HL-60 (cell line): Measurements from ENCODE around the gene AKT1S1.

Experiments
- DNase-seq, 2 experiments: peaks; one replicate each; pipeline ENCODE4 v3.0.0-alpha.2; 2010 to 2020; ENCODE audit warnings: low read depth in 1 of 2, low spot score in 1 of 2
- H3K27ac ChIP-seq: fragments of 250-450 bp; sonication (Bioruptor Pico); replicated peaks from 2 replicates; pipeline ENCODE4 v1.5.1; 2020; ENCODE audit warnings: mild to moderate bottlenecking, moderate library complexity
- H3K27me3 ChIP-seq: fragments of 250-450 bp; sonication (Bioruptor Pico); 2 replicates; pipeline ENCODE4 v1.5.1; 2021; ENCODE audit warnings: mild to moderate bottlenecking, moderate library complexity; ENCODE audit not compliant: insufficient read depth, poor library complexity, severe bottlenecking
- H3K4me3 ChIP-seq: replicated peaks from 2 replicates; pipeline ENCODE4 v1.5.1; 2011; ENCODE audit warnings: mild to moderate bottlenecking, control low read depth, low read length; ENCODE audit not compliant: insufficient read depth
- GABPA ChIP-seq: IDR thresholded peaks from 2 replicates; pipeline ENCODE4 v1.6.1; 2012; ENCODE audit warnings: low read depth
- POLR2AphosphoS5 ChIP-seq: IDR thresholded peaks from 2 replicates; pipeline ENCODE4 v1.6.1; 2012; ENCODE audit warnings: low read depth
- SPI1 ChIP-seq: IDR thresholded peaks from 2 replicates; pipeline ENCODE4 v1.6.1; 2012; ENCODE audit warnings: low read depth, mild to moderate bottlenecking, borderline replicate concordance
- TF ChIP-seq, protein P1 (sequence below): IDR thresholded peaks from one replicate; pipeline ENCODE4 v1.5.1; 2011; ENCODE audit warnings: low read length, control low read depth, inconsistent platforms; ENCODE audit not compliant: insufficient read depth
- TF ChIP-seq, protein P2 (sequence below): IDR thresholded peaks from 2 replicates; pipeline ENCODE4 v1.6.1; 2012; ENCODE audit warnings: low read depth; ENCODE audit not compliant: insufficient replicate concordance

AKT1S1 gene

GRCh38 chr19:49831592-49831991 lies 45.6 kb downstream of the AKT1S1 start:
- TF ChIP-seq, protein P1, sequence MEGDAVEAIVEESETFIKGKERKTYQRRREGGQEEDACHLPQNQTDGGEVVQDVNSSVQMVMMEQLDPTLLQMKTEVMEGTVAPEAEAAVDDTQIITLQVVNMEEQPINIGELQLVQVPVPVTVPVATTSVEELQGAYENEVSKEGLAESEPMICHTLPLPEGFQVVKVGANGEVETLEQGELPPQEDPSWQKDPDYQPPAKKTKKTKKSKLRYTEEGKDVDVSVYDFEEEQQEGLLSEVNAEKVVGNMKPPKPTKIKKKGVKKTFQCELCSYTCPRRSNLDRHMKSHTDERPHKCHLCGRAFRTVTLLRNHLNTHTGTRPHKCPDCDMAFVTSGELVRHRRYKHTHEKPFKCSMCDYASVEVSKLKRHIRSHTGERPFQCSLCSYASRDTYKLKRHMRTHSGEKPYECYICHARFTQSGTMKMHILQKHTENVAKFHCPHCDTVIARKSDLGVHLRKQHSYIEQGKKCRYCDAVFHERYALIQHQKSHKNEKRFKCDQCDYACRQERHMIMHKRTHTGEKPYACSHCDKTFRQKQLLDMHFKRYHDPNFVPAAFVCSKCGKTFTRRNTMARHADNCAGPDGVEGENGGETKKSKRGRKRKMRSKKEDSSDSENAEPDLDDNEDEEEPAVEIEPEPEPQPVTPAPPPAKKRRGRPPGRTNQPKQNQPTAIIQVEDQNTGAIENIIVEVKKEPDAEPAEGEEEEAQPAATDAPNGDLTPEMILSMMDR = no peak
- TF ChIP-seq, protein P2, sequence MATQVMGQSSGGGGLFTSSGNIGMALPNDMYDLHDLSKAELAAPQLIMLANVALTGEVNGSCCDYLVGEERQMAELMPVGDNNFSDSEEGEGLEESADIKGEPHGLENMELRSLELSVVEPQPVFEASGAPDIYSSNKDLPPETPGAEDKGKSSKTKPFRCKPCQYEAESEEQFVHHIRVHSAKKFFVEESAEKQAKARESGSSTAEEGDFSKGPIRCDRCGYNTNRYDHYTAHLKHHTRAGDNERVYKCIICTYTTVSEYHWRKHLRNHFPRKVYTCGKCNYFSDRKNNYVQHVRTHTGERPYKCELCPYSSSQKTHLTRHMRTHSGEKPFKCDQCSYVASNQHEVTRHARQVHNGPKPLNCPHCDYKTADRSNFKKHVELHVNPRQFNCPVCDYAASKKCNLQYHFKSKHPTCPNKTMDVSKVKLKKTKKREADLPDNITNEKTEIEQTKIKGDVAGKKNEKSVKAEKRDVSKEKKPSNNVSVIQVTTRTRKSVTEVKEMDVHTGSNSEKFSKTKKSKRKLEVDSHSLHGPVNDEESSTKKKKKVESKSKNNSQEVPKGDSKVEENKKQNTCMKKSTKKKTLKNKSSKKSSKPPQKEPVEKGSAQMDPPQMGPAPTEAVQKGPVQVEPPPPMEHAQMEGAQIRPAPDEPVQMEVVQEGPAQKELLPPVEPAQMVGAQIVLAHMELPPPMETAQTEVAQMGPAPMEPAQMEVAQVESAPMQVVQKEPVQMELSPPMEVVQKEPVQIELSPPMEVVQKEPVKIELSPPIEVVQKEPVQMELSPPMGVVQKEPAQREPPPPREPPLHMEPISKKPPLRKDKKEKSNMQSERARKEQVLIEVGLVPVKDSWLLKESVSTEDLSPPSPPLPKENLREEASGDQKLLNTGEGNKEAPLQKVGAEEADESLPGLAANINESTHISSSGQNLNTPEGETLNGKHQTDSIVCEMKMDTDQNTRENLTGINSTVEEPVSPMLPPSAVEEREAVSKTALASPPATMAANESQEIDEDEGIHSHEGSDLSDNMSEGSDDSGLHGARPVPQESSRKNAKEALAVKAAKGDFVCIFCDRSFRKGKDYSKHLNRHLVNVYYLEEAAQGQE = no peak
- no peak for TF ChIP-seq GABPA
- TF ChIP-seq SPI1 = peak; percentile 72; the same call in 1 of the 2 replicates
- no peak for TF ChIP-seq POLR2AphosphoS5
- H3K4me3 ChIP-seq = no peak overlapping the region
- H3K27me3 ChIP-seq = no peaks in the 10 kb centered on the region
- peak in 1 of 2 experiments; percentile 49 for DNase-seq
- H3K27ac ChIP-seq = peak overlapping the region; percentile 81

- no peak for DNase-seq
- H3K27me3 ChIP-seq = no peaks in the 10 kb centered on the region
- no peak overlapping the region for H3K4me3 ChIP-seq
- TF ChIP-seq SPI1 = no peak
- TF ChIP-seq POLR2AphosphoS5 = no peak
- no peak overlapping the region for H3K27ac ChIP-seq
Measured at GRCh38 chr19:49830766-49831165, 46.4 kb downstream of the AKT1S1 start.

DNA sequence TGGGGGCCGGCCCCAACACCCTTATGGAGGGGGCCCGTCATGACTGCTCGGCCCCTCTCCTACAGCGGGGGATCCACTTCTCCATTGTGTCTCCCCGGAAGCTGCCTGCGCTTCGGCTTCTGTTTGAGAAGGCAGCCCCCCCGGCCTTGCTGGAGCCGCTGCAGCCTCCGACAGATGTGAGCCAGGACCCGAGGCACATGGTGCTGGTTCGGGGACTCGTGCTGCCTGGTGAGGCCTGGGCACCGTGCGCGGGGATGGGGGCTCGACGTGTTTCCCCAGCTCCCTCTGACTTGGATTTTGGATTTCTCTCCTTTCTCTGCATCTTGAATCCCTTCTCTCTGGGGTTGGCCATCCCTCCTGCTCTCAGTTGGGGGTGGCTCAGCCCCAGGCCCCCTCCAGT lies 47.4 kb downstream of the AKT1S1 start:
- H3K4me3 ChIP-seq = no peak overlapping the region
- no peak for DNase-seq
- TF ChIP-seq, protein P2 = no peak
- TF ChIP-seq SPI1 (no peak), POLR2AphosphoS5 (no peak), GABPA (no peak)
- TF ChIP-seq, protein P1 = no peak
- H3K27ac ChIP-seq = no peak overlapping the region
- no peaks in the 10 kb centered on the region for H3K27me3 ChIP-seq

DNA sequence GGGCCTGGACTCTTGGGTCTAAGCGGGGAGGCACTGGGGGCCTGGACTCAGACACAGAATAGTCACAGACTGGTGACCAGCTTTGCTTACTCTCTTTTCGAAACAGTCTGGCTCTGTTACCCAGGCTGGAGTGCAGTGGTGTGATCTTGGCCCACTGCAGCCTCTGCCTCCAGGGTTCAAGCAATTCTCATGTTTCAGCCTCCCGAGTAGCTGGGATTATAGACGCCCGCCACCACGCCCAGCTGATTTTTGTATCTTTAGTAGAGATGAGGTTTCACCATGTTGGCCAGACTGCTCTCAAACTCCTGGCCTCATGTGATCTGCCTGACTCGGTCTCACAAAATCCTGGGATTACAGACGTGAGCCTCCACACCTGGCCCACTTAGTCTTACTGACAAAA lies 48.0 kb downstream of the AKT1S1 start:
- no peaks in the 10 kb centered on the region for H3K27me3 ChIP-seq
- no peak overlapping the region for H3K27ac ChIP-seq
- H3K4me3 ChIP-seq = no peak overlapping the region
- DNase-seq = no peak
- no peak for TF ChIP-seq SPI1
- TF ChIP-seq, protein P2 = no peak
- no peak for TF ChIP-seq GABPA
- TF ChIP-seq, protein P1 = no peak
- TF ChIP-seq POLR2AphosphoS5 = no peak
